ENCODE measurements around the gene SLC25A13. TPM values are rescaled to one million over a fixed set of nuclear protein-coding genes. Genes with fewer than 3 reads are reported as not detected.

Gene SLC25A13
- total RNA-seq, 1 experiment from 2014 or later, result 77.2 TPM

GRCh38 chr7:96204601-96205000 lies 117.3 kb downstream of the SLC25A13 start (continued):
- TF ChIP-seq, protein P1, sequence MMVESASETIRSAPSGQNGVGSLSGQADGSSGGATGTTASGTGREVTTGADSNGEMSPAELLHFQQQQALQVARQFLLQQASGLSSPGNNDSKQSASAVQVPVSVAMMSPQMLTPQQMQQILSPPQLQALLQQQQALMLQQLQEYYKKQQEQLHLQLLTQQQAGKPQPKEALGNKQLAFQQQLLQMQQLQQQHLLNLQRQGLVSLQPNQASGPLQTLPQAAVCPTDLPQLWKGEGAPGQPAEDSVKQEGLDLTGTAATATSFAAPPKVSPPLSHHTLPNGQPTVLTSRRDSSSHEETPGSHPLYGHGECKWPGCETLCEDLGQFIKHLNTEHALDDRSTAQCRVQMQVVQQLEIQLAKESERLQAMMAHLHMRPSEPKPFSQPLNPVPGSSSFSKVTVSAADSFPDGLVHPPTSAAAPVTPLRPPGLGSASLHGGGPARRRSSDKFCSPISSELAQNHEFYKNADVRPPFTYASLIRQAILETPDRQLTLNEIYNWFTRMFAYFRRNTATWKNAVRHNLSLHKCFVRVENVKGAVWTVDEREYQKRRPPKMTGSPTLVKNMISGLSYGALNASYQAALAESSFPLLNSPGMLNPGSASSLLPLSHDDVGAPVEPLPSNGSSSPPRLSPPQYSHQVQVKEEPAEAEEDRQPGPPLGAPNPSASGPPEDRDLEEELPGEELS (CRISPR knock-in tag; IDR thresholded peaks at IDR 0.05), result no peak
- no peak for TF ChIP-seq NFATC4 (CRISPR knock-in tag; IDR thresholded peaks at IDR 0.05)
- no peak for TF ChIP-seq PRRX2 (CRISPR knock-in tag; IDR thresholded peaks at IDR 0.05)
- TF ChIP-seq RELA (CRISPR knock-in tag; IDR thresholded peaks at IDR 0.05; ENCODE audit: borderline replicate concordance), result no peak
- TF ChIP-seq CDX4 (CRISPR knock-in tag; IDR thresholded peaks at IDR 0.05; ENCODE audit: borderline replicate concordance), result no peak
- TF ChIP-seq SP1 (CRISPR knock-in tag; conservative IDR thresholded peaks at IDR 0.05), result no peak
- no peak for TF ChIP-seq GRHL2 (CRISPR knock-in tag; IDR thresholded peaks at IDR 0.05; ENCODE audit: insufficient replicate concordance, severe bottlenecking)
- TF ChIP-seq, protein P2, sequence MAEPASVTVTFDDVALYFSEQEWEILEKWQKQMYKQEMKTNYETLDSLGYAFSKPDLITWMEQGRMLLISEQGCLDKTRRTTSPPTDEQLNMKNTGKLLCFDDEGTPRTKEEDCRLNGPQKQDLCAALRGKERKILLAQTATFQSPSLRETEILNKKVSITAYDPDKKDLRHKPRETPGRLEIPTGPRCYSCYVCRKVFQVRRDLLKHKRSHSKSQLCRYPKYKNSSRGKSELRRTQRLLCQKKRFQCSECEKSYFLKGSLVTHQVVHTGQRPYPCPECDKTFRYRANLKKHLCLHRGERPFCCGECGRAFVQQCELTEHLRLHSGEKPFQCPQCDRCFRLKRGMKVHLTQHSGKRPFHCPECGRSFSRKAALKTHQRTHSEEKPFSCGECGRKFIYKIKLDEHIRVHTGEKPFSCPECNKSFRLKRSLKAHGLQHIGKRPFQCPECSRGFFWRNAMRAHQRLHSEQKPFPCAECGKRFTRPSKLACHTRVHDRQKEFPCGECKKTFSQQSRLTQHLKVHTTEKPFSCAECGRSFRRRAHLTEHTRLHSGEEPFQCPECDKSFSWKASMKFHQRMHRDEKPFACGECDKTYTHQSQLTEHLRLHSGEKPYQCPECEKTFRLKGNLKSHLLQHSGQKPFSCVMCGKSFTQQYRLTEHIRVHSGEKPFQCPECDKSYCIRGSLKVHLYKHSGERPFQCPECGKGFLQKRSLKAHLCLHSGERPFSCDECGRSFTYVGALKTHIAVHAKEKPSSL (CRISPR knock-in tag; conservative IDR thresholded peaks at IDR 0.05), result no peak
- no peak for TF ChIP-seq ETV6 (CRISPR knock-in tag; IDR thresholded peaks at IDR 0.05)
- TF ChIP-seq ZNF396 (CRISPR knock-in tag; IDR thresholded peaks at IDR 0.05; ENCODE audit: borderline replicate concordance), result no peak
- TF ChIP-seq, protein P3, sequence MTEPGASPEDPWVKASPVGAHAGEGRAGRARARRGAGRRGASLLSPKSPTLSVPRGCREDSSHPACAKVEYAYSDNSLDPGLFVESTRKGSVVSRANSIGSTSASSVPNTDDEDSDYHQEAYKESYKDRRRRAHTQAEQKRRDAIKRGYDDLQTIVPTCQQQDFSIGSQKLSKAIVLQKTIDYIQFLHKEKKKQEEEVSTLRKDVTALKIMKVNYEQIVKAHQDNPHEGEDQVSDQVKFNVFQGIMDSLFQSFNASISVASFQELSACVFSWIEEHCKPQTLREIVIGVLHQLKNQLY (CRISPR knock-in tag; IDR thresholded peaks at IDR 0.05), result no peak

DNA sequence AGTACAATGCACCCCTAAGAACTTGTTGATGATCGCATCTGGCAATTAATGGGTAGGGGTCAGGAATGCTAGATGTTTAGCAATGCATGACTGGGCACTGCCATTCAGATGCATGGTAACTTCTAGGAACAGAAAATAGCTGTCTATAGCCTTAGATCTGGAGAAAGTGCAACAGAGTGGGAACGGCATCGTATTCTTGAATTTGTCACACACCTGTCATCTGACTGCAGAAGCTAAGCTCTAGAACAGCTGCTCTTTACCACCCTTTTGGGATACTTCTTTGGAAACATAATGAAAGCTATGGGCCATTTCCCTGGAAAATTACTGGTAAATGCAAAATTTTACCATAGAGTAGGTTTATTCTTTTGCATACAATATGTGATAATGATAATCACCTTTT lies 118.1 kb downstream of the SLC25A13 start:
- ATAC-seq (no peak), DNase-seq (ENCODE audit: low spot score) (no peak)
- POLR2A ChIA-PET, result no interaction called here
- Mint-ChIP-seq H3K27me3 (ENCODE audit: low read depth) (peaks cover 5% of the 10 kb centered on the region), H3K27ac (no peak overlapping the region), H3K9me3 (no peaks in the 10 kb centered on the region), H3K4me1 (peaks cover 7% of the 10 kb centered on the region), H3K36me3 (no peaks in the 10 kb centered on the region), H3K4me3 (no peak overlapping the region)
- CTCF ChIA-PET, result no interaction called here
- TF ChIP-seq HMGA2 (CRISPR knock-in tag; IDR thresholded peaks at IDR 0.05) (no peak), SMAD4 (CRISPR knock-in tag; IDR thresholded peaks at IDR 0.05) (no peak), FOXK1 (CRISPR knock-in tag; IDR thresholded peaks at IDR 0.05) (no peak), MYBL2 (CRISPR knock-in tag; IDR thresholded peaks at IDR 0.05) (no peak), SOX15 (CRISPR knock-in tag; IDR thresholded peaks at IDR 0.05) (no peak), ARID4B (CRISPR knock-in tag; IDR thresholded peaks at IDR 0.05; ENCODE audit: borderline replicate concordance) (no peak), FOXP1 (CRISPR knock-in tag; IDR thresholded peaks at IDR 0.05; ENCODE audit: borderline replicate concordance) (no peak), ZNF396 (CRISPR knock-in tag; IDR thresholded peaks at IDR 0.05; ENCODE audit: borderline replicate concordance) (no peak)
- TF ChIP-seq, protein P4, sequence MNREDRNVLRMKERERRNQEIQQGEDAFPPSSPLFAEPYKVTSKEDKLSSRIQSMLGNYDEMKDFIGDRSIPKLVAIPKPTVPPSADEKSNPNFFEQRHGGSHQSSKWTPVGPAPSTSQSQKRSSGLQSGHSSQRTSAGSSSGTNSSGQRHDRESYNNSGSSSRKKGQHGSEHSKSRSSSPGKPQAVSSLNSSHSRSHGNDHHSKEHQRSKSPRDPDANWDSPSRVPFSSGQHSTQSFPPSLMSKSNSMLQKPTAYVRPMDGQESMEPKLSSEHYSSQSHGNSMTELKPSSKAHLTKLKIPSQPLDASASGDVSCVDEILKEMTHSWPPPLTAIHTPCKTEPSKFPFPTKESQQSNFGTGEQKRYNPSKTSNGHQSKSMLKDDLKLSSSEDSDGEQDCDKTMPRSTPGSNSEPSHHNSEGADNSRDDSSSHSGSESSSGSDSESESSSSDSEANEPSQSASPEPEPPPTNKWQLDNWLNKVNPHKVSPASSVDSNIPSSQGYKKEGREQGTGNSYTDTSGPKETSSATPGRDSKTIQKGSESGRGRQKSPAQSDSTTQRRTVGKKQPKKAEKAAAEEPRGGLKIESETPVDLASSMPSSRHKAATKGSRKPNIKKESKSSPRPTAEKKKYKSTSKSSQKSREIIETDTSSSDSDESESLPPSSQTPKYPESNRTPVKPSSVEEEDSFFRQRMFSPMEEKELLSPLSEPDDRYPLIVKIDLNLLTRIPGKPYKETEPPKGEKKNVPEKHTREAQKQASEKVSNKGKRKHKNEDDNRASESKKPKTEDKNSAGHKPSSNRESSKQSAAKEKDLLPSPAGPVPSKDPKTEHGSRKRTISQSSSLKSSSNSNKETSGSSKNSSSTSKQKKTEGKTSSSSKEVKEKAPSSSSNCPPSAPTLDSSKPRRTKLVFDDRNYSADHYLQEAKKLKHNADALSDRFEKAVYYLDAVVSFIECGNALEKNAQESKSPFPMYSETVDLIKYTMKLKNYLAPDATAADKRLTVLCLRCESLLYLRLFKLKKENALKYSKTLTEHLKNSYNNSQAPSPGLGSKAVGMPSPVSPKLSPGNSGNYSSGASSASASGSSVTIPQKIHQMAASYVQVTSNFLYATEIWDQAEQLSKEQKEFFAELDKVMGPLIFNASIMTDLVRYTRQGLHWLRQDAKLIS (CRISPR knock-in tag; IDR thresholded peaks at IDR 0.05; ENCODE audit: borderline replicate concordance), result no peak
- TF ChIP-seq, protein P5, sequence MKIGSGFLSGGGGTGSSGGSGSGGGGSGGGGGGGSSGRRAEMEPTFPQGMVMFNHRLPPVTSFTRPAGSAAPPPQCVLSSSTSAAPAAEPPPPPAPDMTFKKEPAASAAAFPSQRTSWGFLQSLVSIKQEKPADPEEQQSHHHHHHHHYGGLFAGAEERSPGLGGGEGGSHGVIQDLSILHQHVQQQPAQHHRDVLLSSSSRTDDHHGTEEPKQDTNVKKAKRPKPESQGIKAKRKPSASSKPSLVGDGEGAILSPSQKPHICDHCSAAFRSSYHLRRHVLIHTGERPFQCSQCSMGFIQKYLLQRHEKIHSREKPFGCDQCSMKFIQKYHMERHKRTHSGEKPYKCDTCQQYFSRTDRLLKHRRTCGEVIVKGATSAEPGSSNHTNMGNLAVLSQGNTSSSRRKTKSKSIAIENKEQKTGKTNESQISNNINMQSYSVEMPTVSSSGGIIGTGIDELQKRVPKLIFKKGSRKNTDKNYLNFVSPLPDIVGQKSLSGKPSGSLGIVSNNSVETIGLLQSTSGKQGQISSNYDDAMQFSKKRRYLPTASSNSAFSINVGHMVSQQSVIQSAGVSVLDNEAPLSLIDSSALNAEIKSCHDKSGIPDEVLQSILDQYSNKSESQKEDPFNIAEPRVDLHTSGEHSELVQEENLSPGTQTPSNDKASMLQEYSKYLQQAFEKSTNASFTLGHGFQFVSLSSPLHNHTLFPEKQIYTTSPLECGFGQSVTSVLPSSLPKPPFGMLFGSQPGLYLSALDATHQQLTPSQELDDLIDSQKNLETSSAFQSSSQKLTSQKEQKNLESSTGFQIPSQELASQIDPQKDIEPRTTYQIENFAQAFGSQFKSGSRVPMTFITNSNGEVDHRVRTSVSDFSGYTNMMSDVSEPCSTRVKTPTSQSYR (CRISPR knock-in tag; IDR thresholded peaks at IDR 0.05), result no peak
